ENCODE measurements around the gene ITGA11. TPM values are rescaled to one million over a fixed set of nuclear protein-coding genes. Genes with fewer than 3 reads are reported as not detected.
"Not testable (repeated sequence)": the region's sequence is repeated elsewhere in the genome, so short reads cannot be mapped to it uniquely, and the experiment has no call there.

ITGA11 gene
- total RNA-seq, 2 experiments from 2014 or later, result 1.7 to 1.8 TPM

DNA sequence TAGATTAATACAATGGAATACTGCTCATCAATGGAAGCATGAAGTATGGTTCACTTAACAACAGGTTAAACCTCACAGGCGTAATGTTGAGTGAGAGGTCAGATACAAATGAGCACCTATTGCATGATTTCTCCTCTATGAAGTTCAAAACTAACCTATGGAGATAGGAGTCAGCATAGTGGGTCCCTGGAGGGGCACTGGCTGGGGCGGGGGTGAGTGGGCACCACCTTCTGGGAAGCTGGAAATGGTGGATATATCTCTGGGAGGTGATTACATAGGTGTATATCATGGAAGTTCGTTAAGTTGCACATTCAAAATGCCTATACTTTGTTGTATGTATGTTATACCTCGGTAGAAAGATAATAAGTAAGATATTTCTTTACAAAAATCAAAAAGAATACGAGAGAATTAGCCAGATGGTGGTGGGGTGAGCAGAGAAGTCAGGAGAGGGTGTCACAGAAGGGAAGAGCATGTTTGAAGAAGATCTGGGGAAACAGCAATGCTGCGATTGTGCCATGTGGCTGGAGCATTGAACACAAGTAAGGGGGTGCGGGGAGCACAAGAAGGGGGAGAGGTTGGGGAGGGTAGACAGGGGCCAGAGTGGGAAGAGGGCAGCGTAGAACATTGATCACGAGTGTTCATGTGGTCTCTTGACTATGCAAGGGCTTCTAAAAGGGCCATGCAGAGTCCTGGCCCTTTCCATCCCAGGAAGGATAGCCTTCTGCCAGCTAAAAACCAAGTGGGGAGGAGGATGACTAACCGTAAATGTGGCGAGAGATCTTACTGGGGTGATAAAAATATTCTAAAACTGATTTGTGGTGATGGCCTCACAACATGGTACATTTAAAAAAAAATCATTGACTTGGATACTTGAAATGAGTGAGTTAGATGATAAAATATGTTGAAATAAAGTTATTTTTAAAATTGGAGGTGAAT is 30.2 kb downstream of the ITGA11 start:
- H3K9me3 Mint-ChIP-seq, result peaks cover 10% of the 10 kb centered on the region
- H3K4me3 Mint-ChIP-seq, result no peak overlapping the region

DNA sequence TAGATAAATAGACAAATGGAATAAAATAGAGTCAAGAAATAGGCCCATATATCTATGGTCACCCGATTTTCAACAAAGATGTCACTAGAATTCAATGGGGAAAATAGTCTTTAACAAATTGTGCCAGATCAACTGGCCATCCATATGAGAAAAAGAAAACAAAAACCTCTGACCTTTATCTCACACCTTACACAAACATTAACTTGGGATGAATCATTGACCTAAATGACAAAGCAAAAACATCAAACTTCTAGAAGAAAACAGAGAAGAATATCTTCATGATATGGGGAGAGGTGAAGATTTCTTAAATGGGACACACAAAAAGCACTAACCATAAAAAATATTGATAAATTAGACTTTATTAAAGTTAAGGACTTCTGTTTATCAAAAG is 31.9 kb downstream of the ITGA11 start:
- Mint-ChIP-seq H3K27ac (no peak overlapping the region), H3K4me1 (peaks cover 2% of the 10 kb centered on the region), H3K9me3 (peaks cover 10% of the 10 kb centered on the region), H3K4me3 (no peak overlapping the region), H3K27me3 (peaks cover 4% of the 10 kb centered on the region), H3K36me3 (no peaks in the 10 kb centered on the region)
- no peak for DNase-seq

More for the DNA sequence above, 30.2 kb downstream of the ITGA11 start:
- no peak overlapping the region for H3K27ac Mint-ChIP-seq
- no peak for DNase-seq
- peaks cover 2% of the 10 kb centered on the region for H3K4me1 Mint-ChIP-seq
- no peaks in the 10 kb centered on the region for H3K36me3 Mint-ChIP-seq
- no peaks in the 10 kb centered on the region for H3K27me3 Mint-ChIP-seq

DNA sequence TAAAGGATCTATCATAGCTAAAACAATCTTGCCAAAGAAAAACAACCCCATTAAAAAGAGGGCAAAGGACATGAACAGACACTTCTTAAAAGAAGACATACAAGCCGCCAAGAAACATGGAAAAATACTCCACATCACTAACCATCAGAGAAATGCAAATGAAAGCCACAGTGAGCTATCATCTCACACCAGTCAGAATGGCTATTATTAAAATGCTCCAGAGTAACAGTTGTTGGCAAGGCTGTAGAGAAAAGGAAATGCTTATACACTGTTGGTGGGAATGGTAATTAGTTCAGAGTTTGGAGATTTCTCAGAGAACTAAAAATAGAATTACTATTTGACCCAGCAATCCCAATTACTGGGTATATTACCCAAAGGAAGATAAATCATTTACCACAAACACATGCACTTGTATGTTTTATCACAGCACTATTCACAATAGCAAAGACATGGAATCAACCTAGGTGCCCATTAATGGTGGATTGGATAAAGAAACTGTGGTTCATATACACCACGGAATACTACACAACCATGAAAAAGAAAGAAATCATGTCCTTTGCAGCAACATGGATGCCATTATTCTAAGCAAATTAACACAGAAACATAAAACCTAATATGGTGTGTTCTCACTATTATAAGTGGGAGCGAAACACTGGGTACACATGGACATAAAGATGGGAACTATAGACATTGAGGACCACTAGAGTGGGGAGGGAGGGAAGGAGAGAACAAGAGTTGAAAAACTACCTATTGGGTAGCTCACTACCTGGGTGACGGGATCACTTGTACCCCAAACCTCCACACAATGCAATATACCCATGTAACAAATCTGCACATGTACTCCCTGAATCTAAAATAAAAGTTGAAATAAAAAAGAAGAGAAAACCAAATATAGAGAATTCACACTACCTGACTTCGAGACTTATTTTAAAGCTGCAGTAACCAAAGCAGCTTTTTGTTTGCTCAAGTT is 32.6 kb downstream of the ITGA11 start:
- peaks cover 4% of the 10 kb centered on the region for H3K27me3 Mint-ChIP-seq
- H3K9me3 Mint-ChIP-seq, result peaks cover 10% of the 10 kb centered on the region
- no peak overlapping the region for H3K4me3 Mint-ChIP-seq
- peaks cover 2% of the 10 kb centered on the region for H3K4me1 Mint-ChIP-seq
- DNase-seq, result no peak
- no peaks in the 10 kb centered on the region for H3K36me3 Mint-ChIP-seq
- no peak overlapping the region for H3K27ac Mint-ChIP-seq

DNA sequence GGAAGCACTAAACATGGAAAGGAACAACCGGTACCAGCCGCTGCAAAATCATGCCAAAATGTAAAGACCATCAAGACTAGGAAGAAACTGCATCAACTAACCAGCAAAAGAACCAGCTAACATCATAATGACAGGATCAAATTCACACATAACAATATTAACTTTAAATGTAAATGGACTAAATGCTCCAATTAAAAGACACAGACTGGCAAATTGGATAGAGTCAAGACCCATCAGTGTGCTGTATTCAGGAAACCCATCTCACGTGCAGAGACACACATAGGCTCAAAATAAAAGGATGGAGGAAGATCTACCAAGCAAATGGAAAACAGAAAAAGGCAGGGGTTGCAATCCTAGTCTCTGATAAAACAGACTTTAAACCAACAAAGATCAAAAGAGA is 34.0 kb downstream of the ITGA11 start:
- not testable (repeated sequence) for H3K4me3 Mint-ChIP-seq, DNase-seq, H3K4me1 Mint-ChIP-seq, H3K27ac Mint-ChIP-seq, H3K36me3 Mint-ChIP-seq, H3K9me3 Mint-ChIP-seq, H3K27me3 Mint-ChIP-seq

DNA sequence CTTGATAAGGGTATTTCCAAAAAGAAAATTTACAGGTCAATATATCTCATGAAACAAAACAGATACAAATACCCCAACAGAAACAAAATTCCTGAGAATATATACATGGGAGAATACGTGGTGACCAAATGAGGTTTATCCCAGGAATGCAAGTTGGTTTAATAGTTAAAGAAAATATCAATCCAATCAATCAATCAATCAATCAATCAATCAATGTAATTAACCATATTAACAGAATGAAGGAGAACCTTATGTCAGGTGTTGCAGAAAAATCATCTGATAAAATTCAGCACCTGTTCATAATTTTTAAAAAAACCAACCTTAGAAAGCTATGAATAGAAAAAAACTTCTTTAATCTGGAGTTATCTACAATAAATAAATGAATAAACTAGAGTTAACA is 35.9 kb downstream of the ITGA11 start:
- H3K4me1 Mint-ChIP-seq, result peaks cover 2% of the 10 kb centered on the region
- H3K4me3 Mint-ChIP-seq, result no peak overlapping the region
- H3K9me3 Mint-ChIP-seq, result peaks cover 9% of the 10 kb centered on the region
- no peak for DNase-seq
- H3K27me3 Mint-ChIP-seq, result peaks cover 17% of the 10 kb centered on the region
- H3K27ac Mint-ChIP-seq, result no peak overlapping the region
- H3K36me3 Mint-ChIP-seq, result no peaks in the 10 kb centered on the region

DNA sequence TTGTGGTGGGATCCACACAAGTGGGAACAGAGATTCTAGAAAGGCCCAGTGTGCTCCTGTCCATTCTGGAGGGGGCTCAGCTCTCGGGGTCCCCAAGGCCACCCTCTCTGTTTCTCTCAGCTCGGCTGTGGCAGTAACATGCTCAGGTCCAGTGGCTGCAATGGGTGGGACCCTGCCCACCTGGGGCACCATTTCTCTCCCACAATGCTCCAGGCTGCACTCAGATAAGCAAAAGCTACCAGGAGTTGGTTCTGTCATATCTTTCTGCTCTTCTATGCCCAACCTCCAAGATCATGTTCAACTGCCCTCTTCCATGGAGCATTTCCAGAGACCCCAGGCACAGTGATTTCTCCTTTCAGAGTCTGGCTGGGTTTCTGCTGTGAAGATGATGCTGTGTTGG is 40.8 kb downstream of the ITGA11 start:
- no peak overlapping the region for H3K27ac Mint-ChIP-seq
- DNase-seq, result no peak
- H3K4me1 Mint-ChIP-seq, result no peaks in the 10 kb centered on the region
- no peaks in the 10 kb centered on the region for H3K36me3 Mint-ChIP-seq
- peaks cover 3% of the 10 kb centered on the region for H3K9me3 Mint-ChIP-seq
- H3K4me3 Mint-ChIP-seq, result no peak overlapping the region
- peaks cover 27% of the 10 kb centered on the region for H3K27me3 Mint-ChIP-seq

DNA sequence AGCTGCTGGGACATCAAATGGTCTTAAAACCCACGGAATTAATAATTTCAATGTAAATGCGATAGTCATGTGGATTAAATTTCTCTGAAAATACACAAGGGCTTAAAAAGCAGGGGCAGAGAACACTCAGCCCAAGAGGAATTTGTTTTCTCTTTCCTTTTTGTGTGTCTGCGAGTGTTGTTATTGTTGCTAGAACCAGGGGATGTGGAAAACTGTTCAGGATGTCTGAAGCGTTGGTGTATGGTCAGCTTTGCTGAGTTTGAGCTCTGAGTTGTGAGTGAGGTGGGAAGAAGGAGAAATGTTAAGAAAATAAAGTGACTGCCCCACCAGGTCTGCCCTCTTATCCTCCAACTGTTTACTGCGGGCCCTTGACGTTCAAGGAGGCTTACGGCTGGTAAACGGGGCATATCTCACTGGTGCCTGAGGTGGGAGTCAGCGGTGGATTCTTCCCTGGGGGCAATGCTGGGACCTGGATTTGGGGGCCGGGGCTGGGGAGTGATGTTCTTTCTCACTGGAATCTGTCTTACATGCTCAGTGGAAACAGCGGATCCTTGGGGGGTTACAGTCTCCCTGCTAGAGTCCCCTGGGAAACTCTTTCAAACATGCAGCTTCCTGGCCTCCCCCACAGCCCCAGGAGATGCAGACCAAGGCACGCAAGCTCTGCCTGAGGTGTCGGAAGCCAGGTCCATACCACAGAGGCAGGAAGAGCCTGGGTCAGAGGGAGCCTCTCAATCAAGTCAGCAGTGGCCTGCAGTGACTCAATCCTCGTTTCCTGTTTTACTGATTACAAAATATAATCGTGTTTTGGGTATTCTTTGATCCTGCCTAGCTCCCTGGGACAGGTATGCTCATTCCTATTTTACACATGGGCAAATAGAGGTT is 41.8 kb downstream of the ITGA11 start:
- peak; percentile 7 for DNase-seq
- no peak overlapping the region for H3K4me3 Mint-ChIP-seq
- no peaks in the 10 kb centered on the region for H3K4me1 Mint-ChIP-seq
- peaks cover 23% of the 10 kb centered on the region for H3K27me3 Mint-ChIP-seq
- H3K36me3 Mint-ChIP-seq, result no peaks in the 10 kb centered on the region
- H3K27ac Mint-ChIP-seq, result no peak overlapping the region
- peaks cover 3% of the 10 kb centered on the region for H3K9me3 Mint-ChIP-seq

DNA sequence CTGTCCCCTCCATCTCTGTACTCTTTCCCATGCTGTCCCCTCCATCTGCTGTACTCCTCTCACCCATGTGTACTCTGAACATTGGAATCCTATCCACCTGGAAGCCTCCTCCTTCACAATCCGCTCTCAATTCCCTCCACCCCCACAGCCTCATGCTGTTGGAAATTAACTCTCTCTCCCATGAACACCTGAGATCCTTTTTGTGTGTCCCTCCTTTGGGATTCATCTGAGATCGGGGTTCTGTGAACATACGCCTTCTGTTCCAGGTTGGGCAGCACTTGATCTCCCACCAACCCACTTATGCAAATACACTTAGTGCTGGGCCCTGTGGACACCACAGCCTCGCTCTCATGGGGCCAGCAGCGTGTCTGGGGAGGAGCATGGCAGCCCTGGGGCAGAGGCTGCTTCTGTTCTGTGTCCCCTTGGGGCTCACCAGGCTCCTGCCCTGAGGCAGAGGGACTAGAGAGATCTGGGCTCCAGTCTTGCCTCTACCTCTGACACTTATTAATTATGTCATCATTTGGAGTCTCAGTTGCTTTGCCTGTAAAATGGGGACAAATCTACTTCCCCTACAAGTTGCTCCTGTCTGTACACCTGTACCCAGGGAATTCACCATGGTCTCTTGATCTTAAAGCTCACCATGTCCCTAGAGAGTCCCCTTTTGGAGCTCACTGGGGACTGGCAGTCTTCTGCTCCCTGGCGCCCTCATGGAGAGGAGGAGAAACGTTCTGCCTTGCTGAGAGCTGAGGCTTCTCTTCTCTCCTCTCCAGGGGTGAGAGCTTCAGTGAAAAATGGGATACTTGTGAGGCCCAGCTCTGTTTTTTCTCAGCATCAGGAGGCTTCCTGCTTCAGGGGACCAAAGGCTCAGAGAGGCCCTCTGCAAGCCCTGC is 42.7 kb downstream of the ITGA11 start:
- no peak overlapping the region for H3K27ac Mint-ChIP-seq
- H3K4me1 Mint-ChIP-seq, result no peaks in the 10 kb centered on the region
- no peak overlapping the region for H3K4me3 Mint-ChIP-seq
- DNase-seq, result no peak
- H3K27me3 Mint-ChIP-seq, result peaks cover 23% of the 10 kb centered on the region
- no peaks in the 10 kb centered on the region for H3K36me3 Mint-ChIP-seq
- H3K9me3 Mint-ChIP-seq, result peaks cover 3% of the 10 kb centered on the region

DNA sequence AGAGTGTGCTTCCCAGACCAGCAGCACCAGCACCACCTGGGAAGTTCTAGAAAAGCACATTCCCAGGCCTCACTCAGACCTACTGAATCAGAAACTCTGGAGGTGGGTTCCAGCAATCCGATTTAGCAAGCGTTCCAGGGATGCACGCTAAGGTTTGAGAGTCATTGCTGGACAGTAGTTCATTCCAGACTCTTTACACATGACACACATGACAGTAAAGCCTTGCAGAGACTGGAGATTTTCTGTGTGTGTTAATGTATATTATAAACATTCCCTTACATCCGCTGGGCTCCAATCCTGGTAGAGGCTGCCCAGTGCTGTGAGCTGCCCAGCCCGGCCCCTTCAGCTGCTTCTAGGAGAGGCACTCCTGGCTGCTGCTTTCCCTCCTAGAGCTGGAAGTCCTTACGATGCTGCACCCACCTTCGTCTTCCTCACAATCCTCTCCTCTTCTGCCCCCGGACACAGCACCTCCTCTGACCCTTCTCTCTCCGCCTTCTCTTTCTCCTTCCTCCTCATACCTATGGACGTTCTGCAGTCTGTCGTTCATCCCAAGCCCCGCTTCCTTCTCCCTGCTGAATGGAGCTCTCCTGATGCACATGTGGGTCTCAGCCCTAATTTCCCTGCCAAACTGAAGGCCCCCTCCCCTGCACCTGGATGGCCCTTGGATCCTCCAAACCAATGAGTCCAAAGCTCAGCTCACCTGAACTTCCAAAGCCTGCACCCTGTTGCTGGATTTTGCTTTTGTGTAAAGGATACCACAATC is 44.4 kb downstream of the ITGA11 start:
- DNase-seq, result no peak
- H3K36me3 Mint-ChIP-seq, result no peaks in the 10 kb centered on the region
- H3K4me3 Mint-ChIP-seq, result no peak overlapping the region
- no peak overlapping the region for H3K27ac Mint-ChIP-seq
- peaks cover 1% of the 10 kb centered on the region for H3K9me3 Mint-ChIP-seq
- no peaks in the 10 kb centered on the region for H3K4me1 Mint-ChIP-seq
- peaks cover 25% of the 10 kb centered on the region for H3K27me3 Mint-ChIP-seq

DNA sequence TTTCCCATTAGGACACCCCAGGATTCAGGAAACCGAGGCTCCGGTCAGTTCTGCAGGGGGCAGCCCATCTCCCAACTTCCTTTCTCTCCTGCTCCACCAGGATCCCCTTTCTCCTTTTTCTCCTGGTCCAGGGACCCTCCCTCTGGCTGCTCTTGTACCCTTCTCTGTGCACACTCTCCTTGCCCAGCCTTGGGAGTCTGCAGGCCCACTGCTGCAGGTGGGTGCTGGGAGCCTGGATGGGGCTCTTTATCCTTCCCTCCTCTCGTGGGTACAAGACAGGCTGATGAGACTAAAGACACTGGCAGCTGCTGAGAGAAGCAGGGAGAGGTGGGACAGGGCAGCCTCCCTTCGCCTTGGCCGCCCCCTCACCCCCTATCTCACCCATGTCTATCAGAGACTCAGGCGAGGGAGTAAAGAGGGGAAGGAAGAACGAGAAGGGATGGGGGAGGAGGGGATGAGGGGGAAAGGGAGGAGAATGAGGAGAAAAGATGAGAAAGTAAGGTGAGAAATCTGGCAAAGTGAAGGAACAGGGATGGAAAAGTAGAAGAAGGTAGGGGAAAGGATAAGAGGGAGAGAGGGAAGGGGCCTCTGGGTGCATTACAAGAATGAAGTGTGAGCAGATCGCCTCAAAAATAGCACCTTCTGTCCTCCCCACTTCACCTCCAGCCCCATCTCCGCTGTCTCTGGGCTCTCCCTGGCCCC is 45.2 kb downstream of the ITGA11 start:
- Mint-ChIP-seq H3K4me3 (no peak overlapping the region), H3K27me3 (peaks cover 17% of the 10 kb centered on the region), H3K27ac (no peak overlapping the region), H3K9me3 (no peaks in the 10 kb centered on the region), H3K4me1 (no peaks in the 10 kb centered on the region), H3K36me3 (no peaks in the 10 kb centered on the region)
- DNase-seq, result no peak

DNA sequence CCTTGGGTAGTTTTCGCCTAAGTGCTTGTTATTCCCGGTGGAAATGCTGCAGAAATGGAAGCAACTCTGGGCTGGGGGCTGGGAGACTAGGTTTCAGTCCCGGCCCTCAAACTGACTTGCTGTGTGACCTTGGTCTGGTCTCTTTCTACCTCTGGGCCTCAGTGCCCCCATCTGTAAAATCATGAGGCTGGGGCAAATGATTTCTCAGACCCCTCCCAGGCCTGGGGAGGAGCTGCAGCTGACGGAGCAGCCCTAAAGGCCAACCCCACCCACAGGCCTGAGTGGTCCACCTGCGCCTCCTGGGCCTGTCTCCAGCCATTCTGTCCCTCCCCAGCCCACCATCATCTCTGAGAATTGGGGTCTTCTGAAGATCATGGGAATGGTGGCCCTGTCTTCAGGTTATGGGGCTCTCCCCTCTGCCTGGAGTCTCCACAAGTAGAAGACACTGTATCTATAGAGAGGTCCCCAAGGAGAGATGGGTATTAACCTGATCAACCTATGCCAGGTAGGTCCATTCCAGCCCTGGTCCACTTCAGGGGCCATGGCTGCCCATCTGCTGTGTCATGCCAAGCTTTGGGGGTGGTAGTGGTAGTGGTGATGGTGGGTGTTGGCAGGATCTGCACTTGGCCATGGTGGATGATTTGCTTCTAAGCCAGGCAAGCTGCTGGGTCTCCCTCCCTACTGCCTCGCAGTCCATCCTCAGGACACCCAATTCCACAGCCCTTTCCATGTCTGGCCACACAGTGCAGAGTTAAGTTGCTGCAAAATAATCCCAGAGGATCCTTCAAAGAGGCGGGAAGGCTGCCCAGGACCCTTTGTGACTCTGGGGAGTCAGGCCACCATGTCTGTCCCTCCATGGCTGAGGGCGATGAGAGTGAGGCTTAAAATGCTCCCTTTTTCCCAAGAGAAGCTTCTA is 46.0 kb downstream of the ITGA11 start:
- peaks cover 13% of the 10 kb centered on the region for H3K27me3 Mint-ChIP-seq
- H3K9me3 Mint-ChIP-seq, result no peaks in the 10 kb centered on the region
- H3K4me1 Mint-ChIP-seq, result no peaks in the 10 kb centered on the region
- no peak overlapping the region for H3K27ac Mint-ChIP-seq
- no peak for DNase-seq
- H3K36me3 Mint-ChIP-seq, result no peaks in the 10 kb centered on the region
- H3K4me3 Mint-ChIP-seq, result no peak overlapping the region

DNA sequence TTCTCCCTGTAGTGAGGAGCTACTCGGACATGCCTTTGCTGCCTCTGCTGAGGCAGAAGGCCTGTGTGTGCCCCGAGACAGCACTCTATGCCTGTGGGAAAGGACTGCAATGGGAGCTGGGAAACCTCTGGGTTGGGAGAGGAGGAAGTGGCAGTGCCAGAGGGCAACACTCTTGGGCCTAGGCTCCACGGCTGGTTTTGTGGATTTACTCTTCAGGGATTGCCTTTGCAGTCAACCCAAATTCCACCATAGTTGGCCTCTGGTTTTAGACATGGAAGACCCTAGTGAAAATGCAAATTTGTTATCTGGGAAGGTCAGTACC is 46.8 kb downstream of the ITGA11 start:
- Mint-ChIP-seq H3K9me3 (no peaks in the 10 kb centered on the region), H3K27ac (no peak overlapping the region), H3K27me3 (peaks cover 7% of the 10 kb centered on the region), H3K36me3 (no peaks in the 10 kb centered on the region), H3K4me1 (no peaks in the 10 kb centered on the region), H3K4me3 (no peak overlapping the region)
- no peak for DNase-seq
